H9 (cell line): ENCODE results near the gene YRDC. TPM values are rescaled to one million over a fixed set of nuclear protein-coding genes. Genes with fewer than 3 reads are reported as not detected.

ENCODE experiments used
- DNase-seq: peaks from one replicate; pipeline ENCODE4 v3.0.0-alpha.2; 2017
- H2AFZ ChIP-seq: one replicate; pipeline ENCODE4 v1.6.1; 2013; ENCODE audit warnings: mild to moderate bottlenecking, low read length, control low read depth, moderate library complexity
- H2AK5ac ChIP-seq: 2 replicates; pipeline ENCODE4 v1.6.1; 2013; ENCODE audit warnings: low read length, control low read depth, mixed read lengths; ENCODE audit not compliant: insufficient read length
- H2BK120ac ChIP-seq: one replicate; pipeline ENCODE4 v1.6.1; 2013; ENCODE audit warnings: low read depth, mild to moderate bottlenecking, low read length, control low read depth, inconsistent platforms; ENCODE audit not compliant: poor library complexity, severe bottlenecking
- H2BK12ac ChIP-seq: 2 replicates; pipeline ENCODE4 v1.6.1; 2013; ENCODE audit warnings: low read length, control low read depth, mixed read lengths, low read depth; ENCODE audit not compliant: insufficient read length
- H2BK15ac ChIP-seq: 2 replicates; pipeline ENCODE4 v1.6.1; 2013; ENCODE audit warnings: low read depth, low read length, control low read depth
- H2BK20ac ChIP-seq: one replicate; pipeline ENCODE4 v1.6.1; 2013; ENCODE audit warnings: low read depth, mild to moderate bottlenecking, low read length, control low read depth, inconsistent platforms; ENCODE audit not compliant: poor library complexity, severe bottlenecking
- H2BK5ac ChIP-seq: 2 replicates; pipeline ENCODE4 v1.6.1; 2013; ENCODE audit warnings: low read length, control low read depth, mixed read lengths; ENCODE audit not compliant: insufficient read length
- H3K14ac ChIP-seq: 2 replicates; pipeline ENCODE4 v1.6.1; 2013; ENCODE audit warnings: low read length, control low read depth; ENCODE audit not compliant: insufficient read depth
- H3K18ac ChIP-seq: 2 replicates; pipeline ENCODE4 v1.6.1; 2013; ENCODE audit warnings: low read depth, mild to moderate bottlenecking, mixed read lengths, low read length, control low read depth; ENCODE audit not compliant: insufficient read length
- H3K23ac ChIP-seq: 2 replicates; pipeline ENCODE4 v1.6.1; 2013; ENCODE audit warnings: low read length, control low read depth, mixed read lengths, low read depth; ENCODE audit not compliant: insufficient read length
- H3K23me2 ChIP-seq: 2 replicates; pipeline ENCODE4 v1.6.1; 2013; ENCODE audit warnings: low read depth, mild to moderate bottlenecking, mixed read lengths, low read length, control low read depth; ENCODE audit not compliant: insufficient read length, poor library complexity, severe bottlenecking
- H3K27ac ChIP-seq: 2 replicates; pipeline ENCODE4 v1.5.1; 2013; ENCODE audit warnings: low read length, control low read depth, mixed read lengths, low read depth; ENCODE audit not compliant: insufficient read length
- H3K27me3 ChIP-seq: 2 replicates; pipeline ENCODE4 v1.6.1; 2013; ENCODE audit warnings: low read length, control low read depth, inconsistent platforms; ENCODE audit not compliant: insufficient read depth
- H3K4ac ChIP-seq: 2 replicates; pipeline ENCODE4 v1.6.1; 2013; ENCODE audit warnings: low read depth, mild to moderate bottlenecking, control low read depth, inconsistent platforms, low read length, moderate library complexity
- H3K4me1 ChIP-seq: 2 replicates; pipeline ENCODE4 v1.6.1; 2013; ENCODE audit warnings: low read length, control low read depth, inconsistent platforms; ENCODE audit not compliant: insufficient read depth
- H3K4me2 ChIP-seq: 2 replicates; pipeline ENCODE4 v1.6.1; 2013; ENCODE audit warnings: low read length, control low read depth, mixed read lengths; ENCODE audit not compliant: insufficient read length, insufficient read depth
- H3K56ac ChIP-seq: 2 replicates; pipeline ENCODE4 v1.6.1; 2013; ENCODE audit warnings: low read depth, mild to moderate bottlenecking, mixed read lengths, low read length, control low read depth; ENCODE audit not compliant: insufficient read length
- H3K79me1 ChIP-seq: 2 replicates; pipeline ENCODE4 v1.6.1; 2013; ENCODE audit warnings: low read depth, mild to moderate bottlenecking, moderate library complexity, low read length, control low read depth, inconsistent platforms; ENCODE audit not compliant: insufficient read depth, poor library complexity, severe bottlenecking
- H3K79me2 ChIP-seq: 2 replicates; pipeline ENCODE4 v1.6.1; 2013; ENCODE audit warnings: low read length, control low read depth, inconsistent platforms; ENCODE audit not compliant: insufficient read depth
- H3K9ac ChIP-seq: 2 replicates; pipeline ENCODE4 v1.6.1; 2013; ENCODE audit warnings: low read length, control low read depth, mixed read lengths; ENCODE audit not compliant: insufficient read length; ENCODE audit errors: extremely low read depth
- H3K9me3 ChIP-seq: one replicate; pipeline ENCODE4 v1.6.1; 2013; ENCODE audit warnings: low read depth, low read length, inconsistent platforms; ENCODE audit not compliant: control insufficient read depth
- H3T11ph ChIP-seq: one replicate; pipeline ENCODE4 v1.6.1; 2013; ENCODE audit warnings: mild to moderate bottlenecking, low read length, control low read depth, inconsistent platforms
- H4K20me1 ChIP-seq: one replicate; pipeline ENCODE4 v1.6.1; 2013; ENCODE audit not compliant: control insufficient read depth, insufficient read length, insufficient read depth
- H4K5ac ChIP-seq: 2 replicates; pipeline ENCODE4 v1.6.1; 2013; ENCODE audit warnings: low read depth, mild to moderate bottlenecking, mixed read lengths, low read length, control low read depth; ENCODE audit not compliant: insufficient read length
- H4K8ac ChIP-seq: replicated peaks from 2 replicates; pipeline ENCODE4 v1.6.1; 2013; ENCODE audit warnings: low read length, control low read depth, mixed read lengths, low read depth; ENCODE audit not compliant: insufficient read length
- H4K91ac ChIP-seq: 2 replicates; pipeline ENCODE4 v1.6.1; 2013; ENCODE audit warnings: low read depth, mild to moderate bottlenecking, moderate library complexity, mixed read lengths, low read length, control low read depth; ENCODE audit not compliant: insufficient read length
- H3K27ac Mint-ChIP-seq, 3 experiments: 2 replicates in 2 of 3; 3 replicates in 1 of 3; pipeline ENCODE4 v1.8.0; 2020 to 2021; ENCODE audit warnings: mixed read lengths in 3 of 3, mild to moderate bottlenecking in 1 of 3, moderate library complexity in 1 of 3
- H3K27me3 Mint-ChIP-seq: 2 replicates; pipeline ENCODE4 v1.8.0; 2021; ENCODE audit warnings: low read depth, mild to moderate bottlenecking, moderate library complexity, mixed read lengths
- H3K36me3 Mint-ChIP-seq, 3 experiments: 2 replicates in 2 of 3; 3 replicates in 1 of 3; pipeline ENCODE4 v1.8.0; 2020 to 2021; ENCODE audit warnings: low read depth in 3 of 3, mixed read lengths in 3 of 3; ENCODE audit not compliant: insufficient read depth in 1 of 3
- H3K4me1 Mint-ChIP-seq, 2 experiments: 2 replicates each; pipeline ENCODE4 v1.8.0; 2020; ENCODE audit warnings: mixed read lengths in 2 of 2
- H3K4me3 Mint-ChIP-seq, 2 experiments: 2 replicates in 1 of 2; 3 replicates in 1 of 2; pipeline ENCODE4 v1.8.0; 2020 to 2021; ENCODE audit warnings: mild to moderate bottlenecking in 2 of 2, mixed read lengths in 2 of 2, moderate library complexity in 1 of 2
- H3K9me3 Mint-ChIP-seq, 2 experiments: 2 replicates in 1 of 2; 3 replicates in 1 of 2; pipeline ENCODE4 v1.8.0; 2020; ENCODE audit warnings: mild to moderate bottlenecking in 2 of 2, mixed read lengths in 2 of 2, moderate library complexity in 1 of 2
- CTCF ChIP-seq: fragments of 200-600 bp; sonication (generic); conservative IDR thresholded peaks from 3 replicates; pipeline ENCODE4 v1.8.0; 2021; ENCODE audit warnings: antibody characterized with exemption, mild to moderate bottlenecking
- WGBS: extraction: QIAGEN DNeasy Blood & Tissue Kit; methylation state at CpG from one replicate; pipeline ENCODE4 v1.1.7; 2013; ENCODE audit warnings: missing lambda C conversion rate, low lambda C conversion rate, mixed read lengths; ENCODE audit not compliant: insufficient read length; ENCODE audit errors: extremely low coverage; 5-methylcytosine and 5-hydroxymethylcytosine counted together
- total RNA-seq: library from RNA; stranded (reverse); gene quantifications from 2 replicates; pipeline ENCODE4 v1.2.1, GENCODE V29; 2021

The YRDC gene
- total RNA-seq, 1 experiment from 2014 or later = 28.0 TPM

- Mint-ChIP-seq H3K4me1 (no peaks in the 10 kb centered on the region), H3K4me3 (no peak overlapping the region), H3K9me3 (no peaks in the 10 kb centered on the region), H3K36me3 (peaks cover 9 to 45% (median 27%) of the 10 kb centered on the region in 3 experiments; a peak in 6 of 7 replicates), H3K27me3 (no peaks in the 10 kb centered on the region), H3K27ac (no peak overlapping the region)
- WGBS = no CpG with 5 or more reads among the region's 2 CpGs
- Histone ChIP-seq H3K27me3 (no peaks in the 10 kb centered on the region), H2BK15ac (no peak overlapping the region), H3K27ac (no peak overlapping the region), H2BK12ac (no peak overlapping the region), H4K91ac (no peak overlapping the region), H3K79me2 (no peaks in the 10 kb centered on the region), H3K9ac (no peak overlapping the region), H4K8ac (no peak overlapping the region), H3K4me2 (no peak overlapping the region), H3K18ac (no peak overlapping the region), H3K14ac (no peak overlapping the region), H2AFZ (no peak overlapping the region), H3K9me3 (no peaks in the 10 kb centered on the region), H2BK120ac (no peak overlapping the region), H3K23me2 (no peaks in the 10 kb centered on the region), H2BK20ac (no peak overlapping the region), H3K4ac (no peak overlapping the region), H2BK5ac (no peak overlapping the region), H3K56ac (no peak overlapping the region), H3K4me1 (no peaks in the 10 kb centered on the region), H4K5ac (no peak overlapping the region), H3T11ph (no peak overlapping the region), H3K79me1 (no peaks in the 10 kb centered on the region), H4K20me1 (no peaks in the 10 kb centered on the region), H2AK5ac (no peak overlapping the region), H3K23ac (no peak overlapping the region)
- DNase-seq = no peak
- TF ChIP-seq CTCF = no peak
These were observed 17.5 kb upstream of the YRDC start for GRCh38 chr1:37825506-37825905.
